ENCODE results near the gene BLM. TPM values are rescaled to one million over a fixed set of nuclear protein-coding genes. Genes with fewer than 3 reads are reported as not detected.
A peak's percentile ranks its signal among the peaks of the same experiment; 100 is the strongest.

The BLM gene
- total RNA-seq, 1 experiment from 2014 or later: 24.6 TPM

DNA sequence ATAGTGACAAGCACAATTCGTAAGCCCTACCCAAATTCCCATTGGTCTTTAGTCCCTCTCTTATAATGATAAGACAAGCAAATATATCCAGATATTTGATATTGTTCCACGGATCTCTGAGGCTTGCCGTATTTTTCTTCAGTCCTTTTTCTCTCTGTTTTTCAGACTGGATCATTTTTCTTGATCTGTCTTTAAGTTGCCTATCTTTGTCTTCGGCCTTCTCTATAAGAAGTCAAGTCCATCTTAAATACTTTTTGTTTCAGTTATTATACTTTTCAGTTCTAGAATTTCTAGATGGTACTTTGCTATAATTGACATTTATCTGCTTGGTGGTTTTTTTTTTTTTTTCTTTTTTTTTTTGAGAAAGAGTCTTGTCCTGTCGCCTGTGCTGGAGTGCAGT, 13.7 kb upstream of the BLM start:
- no peak overlapping the region for H3K27ac ChIP-seq (ENCODE audit: low read depth, low read length)
- H4K20me1 ChIP-seq (ENCODE audit: insufficient read depth): no peaks in the 10 kb centered on the region
- no peak overlapping the region for H2AFZ ChIP-seq (ENCODE audit: low read depth, low read length, poor library complexity, severe bottlenecking)
- no peak overlapping the region for H3K4me3 ChIP-seq (replicated peaks in 1 of 2; ENCODE audit: low read depth in 1 of 2, low read length in 2 of 2)
- H3K9me2 ChIP-seq (ENCODE audit: insufficient read depth): no peaks in the 10 kb centered on the region
- no peaks in the 10 kb centered on the region for H3K27me3 ChIP-seq (ENCODE audit: insufficient read depth, low read length)
- no peak overlapping the region for H3K4me2 ChIP-seq (ENCODE audit: low read length)
- ATAC-seq (no peak), DNase-seq (ENCODE audit: low read depth, low spot score) (no peak)
- H3K9me3 ChIP-seq (ENCODE audit: control insufficient read depth in 1 of 2, insufficient read depth in 1 of 2, low read depth in 1 of 2, low read length in 2 of 2): no peaks in the 10 kb centered on the region
- TF ChIP-seq POLR2A (IDR thresholded peaks at IDR 0.05; ENCODE audit: borderline replicate concordance, extremely low read depth, insufficient read depth, insufficient read length) (no peak), CEBPB (IDR thresholded peaks at IDR 0.05; ENCODE audit: low read depth) (no peak), EZH2phosphoT487 (IDR thresholded peaks at IDR 0.05; ENCODE audit: borderline replicate concordance) (no peak), YY1 (IDR thresholded peaks at IDR 0.05; ENCODE audit: extremely low read depth, insufficient replicate concordance, low read depth, low read length) (no peak)
- TF ChIP-seq, protein P1, sequence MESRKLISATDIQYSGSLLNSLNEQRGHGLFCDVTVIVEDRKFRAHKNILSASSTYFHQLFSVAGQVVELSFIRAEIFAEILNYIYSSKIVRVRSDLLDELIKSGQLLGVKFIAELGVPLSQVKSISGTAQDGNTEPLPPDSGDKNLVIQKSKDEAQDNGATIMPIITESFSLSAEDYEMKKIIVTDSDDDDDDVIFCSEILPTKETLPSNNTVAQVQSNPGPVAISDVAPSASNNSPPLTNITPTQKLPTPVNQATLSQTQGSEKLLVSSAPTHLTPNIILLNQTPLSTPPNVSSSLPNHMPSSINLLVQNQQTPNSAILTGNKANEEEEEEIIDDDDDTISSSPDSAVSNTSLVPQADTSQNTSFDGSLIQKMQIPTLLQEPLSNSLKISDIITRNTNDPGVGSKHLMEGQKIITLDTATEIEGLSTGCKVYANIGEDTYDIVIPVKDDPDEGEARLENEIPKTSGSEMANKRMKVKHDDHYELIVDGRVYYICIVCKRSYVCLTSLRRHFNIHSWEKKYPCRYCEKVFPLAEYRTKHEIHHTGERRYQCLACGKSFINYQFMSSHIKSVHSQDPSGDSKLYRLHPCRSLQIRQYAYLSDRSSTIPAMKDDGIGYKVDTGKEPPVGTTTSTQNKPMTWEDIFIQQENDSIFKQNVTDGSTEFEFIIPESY (IDR thresholded peaks at IDR 0.05; ENCODE audit: extremely low read depth, insufficient replicate concordance, low read length): no peak
- no peak overlapping the region for H3K9ac ChIP-seq (ENCODE audit: low read length)
- peaks cover 8 to 20% of the 10 kb centered on the region in 2 experiments; a peak in 3 of 4 replicates for H3K4me1 ChIP-seq (ENCODE audit: control insufficient read depth in 1 of 2, insufficient read depth in 2 of 2, low read length in 2 of 2)
- POLR2A ChIA-PET: no interaction called here
- intact Hi-C loops (cut with micrococcal nuclease): no loop called here
- no peaks in the 10 kb centered on the region for H3K36me3 ChIP-seq (ENCODE audit: control insufficient read depth in 1 of 2, insufficient read depth in 2 of 2, low read length in 2 of 2)
- BruUV-seq (replicated peaks): no TSS peak
- no peaks in the 10 kb centered on the region for H3K79me2 ChIP-seq (ENCODE audit: insufficient read depth, low read length)
- RAD21 ChIA-PET (ENCODE audit: low non-redundant PET in 1 of 2, low total read pairs in 2 of 2, uncharacterized antibody in 2 of 2, unreplicated experiment in 2 of 2): no interaction called here
- CTCF ChIA-PET: no interaction called here

DNA sequence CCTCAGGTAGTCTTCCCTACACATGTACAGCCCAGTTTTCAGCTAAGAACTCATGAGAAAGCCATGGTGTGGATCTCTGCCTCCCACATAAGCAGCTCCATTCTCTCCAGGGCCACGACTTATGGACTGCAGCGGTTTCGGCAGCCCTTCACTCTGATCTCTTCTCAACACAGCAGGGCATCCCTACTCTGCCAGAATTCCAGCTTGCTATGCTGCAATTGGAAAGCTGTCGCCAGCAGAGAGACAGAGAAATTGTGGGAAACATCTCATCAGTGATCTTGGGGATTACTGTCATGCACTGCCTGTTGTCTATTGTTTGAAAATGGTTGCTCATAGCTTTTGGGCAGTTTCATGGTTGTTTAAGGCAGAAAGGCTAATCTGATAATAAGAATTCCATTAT, 11.9 kb upstream of the BLM start:
- Histone ChIP-seq H3K4me3 (replicated peaks in 1 of 2; ENCODE audit: low read depth in 1 of 2, low read length in 2 of 2) (no peak overlapping the region), H2AFZ (ENCODE audit: low read depth, low read length, poor library complexity, severe bottlenecking) (no peak overlapping the region), H4K20me1 (ENCODE audit: insufficient read depth) (no peaks in the 10 kb centered on the region), H3K9me2 (ENCODE audit: insufficient read depth) (no peaks in the 10 kb centered on the region), H3K9me3 (ENCODE audit: control insufficient read depth in 1 of 2, insufficient read depth in 1 of 2, low read depth in 1 of 2, low read length in 2 of 2) (no peaks in the 10 kb centered on the region), H3K27ac (ENCODE audit: low read depth, low read length) (no peak overlapping the region), H3K4me1 (ENCODE audit: control insufficient read depth in 1 of 2, insufficient read depth in 2 of 2, low read length in 2 of 2) (peaks cover 9 to 20% of the 10 kb centered on the region in 2 experiments; a peak in 3 of 4 replicates), H3K36me3 (ENCODE audit: control insufficient read depth in 1 of 2, insufficient read depth in 2 of 2, low read length in 2 of 2) (no peaks in the 10 kb centered on the region), H3K4me2 (ENCODE audit: low read length) (no peak overlapping the region), H3K9ac (ENCODE audit: low read length) (no peak overlapping the region), H3K27me3 (ENCODE audit: insufficient read depth, low read length) (no peaks in the 10 kb centered on the region), H3K79me2 (ENCODE audit: insufficient read depth, low read length) (no peaks in the 10 kb centered on the region)
- BruUV-seq (replicated peaks): no TSS peak
- DNase-seq (ENCODE audit: low read depth, low spot score) (no peak), ATAC-seq (no peak)
- ChIA-PET CTCF (no interaction called here), RAD21 (ENCODE audit: low non-redundant PET in 1 of 2, low total read pairs in 2 of 2, uncharacterized antibody in 2 of 2, unreplicated experiment in 2 of 2) (interaction anchor here in 1 of 2 experiments (0.7 kb wide), 1 partner anchor 132 kb away, joined by 3 read pairs; no protein-coding TSS in a partner anchor), POLR2A (no interaction called here)
- TF ChIP-seq JUND (IDR thresholded peaks at IDR 0.05): no peak
- TF ChIP-seq, protein P2, sequence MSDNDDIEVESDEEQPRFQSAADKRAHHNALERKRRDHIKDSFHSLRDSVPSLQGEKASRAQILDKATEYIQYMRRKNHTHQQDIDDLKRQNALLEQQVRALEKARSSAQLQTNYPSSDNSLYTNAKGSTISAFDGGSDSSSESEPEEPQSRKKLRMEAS (IDR thresholded peaks at IDR 0.05): no peak
- TF ChIP-seq CBX3 (IDR thresholded peaks at IDR 0.05; ENCODE audit: low read depth): no peak
- 0 out of 2 replicates have a peak, but pooled peaks have one; percentile 13 for TF ChIP-seq ZFX (IDR thresholded peaks at IDR 0.05)
- no peak for TF ChIP-seq TCF7L2 (IDR thresholded peaks at IDR 0.05; ENCODE audit: borderline replicate concordance, extremely low read depth, insufficient read depth, insufficient read length)
- no peak for TF ChIP-seq EZH2phosphoT487 (IDR thresholded peaks at IDR 0.05; ENCODE audit: borderline replicate concordance)
- no peak for TF ChIP-seq POLR2AphosphoS5 (IDR thresholded peaks at IDR 0.05; ENCODE audit: low read depth, low read length)
- TF ChIP-seq, protein P3, sequence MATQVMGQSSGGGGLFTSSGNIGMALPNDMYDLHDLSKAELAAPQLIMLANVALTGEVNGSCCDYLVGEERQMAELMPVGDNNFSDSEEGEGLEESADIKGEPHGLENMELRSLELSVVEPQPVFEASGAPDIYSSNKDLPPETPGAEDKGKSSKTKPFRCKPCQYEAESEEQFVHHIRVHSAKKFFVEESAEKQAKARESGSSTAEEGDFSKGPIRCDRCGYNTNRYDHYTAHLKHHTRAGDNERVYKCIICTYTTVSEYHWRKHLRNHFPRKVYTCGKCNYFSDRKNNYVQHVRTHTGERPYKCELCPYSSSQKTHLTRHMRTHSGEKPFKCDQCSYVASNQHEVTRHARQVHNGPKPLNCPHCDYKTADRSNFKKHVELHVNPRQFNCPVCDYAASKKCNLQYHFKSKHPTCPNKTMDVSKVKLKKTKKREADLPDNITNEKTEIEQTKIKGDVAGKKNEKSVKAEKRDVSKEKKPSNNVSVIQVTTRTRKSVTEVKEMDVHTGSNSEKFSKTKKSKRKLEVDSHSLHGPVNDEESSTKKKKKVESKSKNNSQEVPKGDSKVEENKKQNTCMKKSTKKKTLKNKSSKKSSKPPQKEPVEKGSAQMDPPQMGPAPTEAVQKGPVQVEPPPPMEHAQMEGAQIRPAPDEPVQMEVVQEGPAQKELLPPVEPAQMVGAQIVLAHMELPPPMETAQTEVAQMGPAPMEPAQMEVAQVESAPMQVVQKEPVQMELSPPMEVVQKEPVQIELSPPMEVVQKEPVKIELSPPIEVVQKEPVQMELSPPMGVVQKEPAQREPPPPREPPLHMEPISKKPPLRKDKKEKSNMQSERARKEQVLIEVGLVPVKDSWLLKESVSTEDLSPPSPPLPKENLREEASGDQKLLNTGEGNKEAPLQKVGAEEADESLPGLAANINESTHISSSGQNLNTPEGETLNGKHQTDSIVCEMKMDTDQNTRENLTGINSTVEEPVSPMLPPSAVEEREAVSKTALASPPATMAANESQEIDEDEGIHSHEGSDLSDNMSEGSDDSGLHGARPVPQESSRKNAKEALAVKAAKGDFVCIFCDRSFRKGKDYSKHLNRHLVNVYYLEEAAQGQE (IDR thresholded peaks at IDR 0.05; ENCODE audit: low read depth): no peak
- intact Hi-C loops (cut with micrococcal nuclease): no loop called here

All from HCT116 (cell line).